Measurements from ENCODE around the gene CCL16.
"Not testable (repeated sequence)": the region's sequence is repeated elsewhere in the genome, so short reads cannot be mapped to it uniquely, and the experiment has no call there.

CCL16 gene

GRCh38 chr17:35942588-35943186 is 38.6 kb downstream of the CCL16 start:
- H3K4me3 ChIP-seq (ENCODE audit: low read depth, low read length) = no peak overlapping the region

GRCh38 chr17:35938492-35938891 is 42.8 kb downstream of the CCL16 start:
- H3K4me3 ChIP-seq (ENCODE audit: low read depth, low read length) = not testable (repeated sequence)

- H3K4me3 ChIP-seq (ENCODE audit: low read depth, low read length) = no peak overlapping the region
These were observed 45.2 kb downstream of the CCL16 start for GRCh38 chr17:35936063-35936462.

- H3K4me3 ChIP-seq (ENCODE audit: low read depth, low read length) = no peak overlapping the region
These were observed 46.5 kb downstream of the CCL16 start for GRCh38 chr17:35934760-35935159.

- no peak overlapping the region for H3K4me3 ChIP-seq (ENCODE audit: low read depth, low read length)
These were observed 48.7 kb downstream of the CCL16 start for GRCh38 chr17:35932586-35932985.

- no peak overlapping the region for H3K4me3 ChIP-seq (ENCODE audit: low read depth, low read length)
These were observed 49.4 kb downstream of the CCL16 start for GRCh38 chr17:35931794-35932425.

- H3K4me3 ChIP-seq (ENCODE audit: low read depth, low read length) = peak within 1 kb of the TSS; percentile 70
These were observed 50.9 kb downstream of the CCL16 start, which contains the start of gene RDM1 for GRCh38 chr17:35930211-35931065. TSS of gene RDM1 (minus strand) at chr17:35930773. CDS start at chr17:35930727, 46 bp downstream.

- no peak overlapping the region for H3K4me3 ChIP-seq (ENCODE audit: low read depth, low read length)
These were observed 53.6 kb downstream of the CCL16 start for GRCh38 chr17:35927714-35928113.

All from iPS-11a (cell line).